K562 (cell line): ENCODE results near the gene PTRHD1. TPM values are rescaled to one million over a fixed set of nuclear protein-coding genes. Genes with fewer than 3 reads are reported as not detected.

Experiments
- BCL6 ChIP-seq: fragments of 250-450 bp; sonication (Bioruptor Pico); IDR thresholded peaks from 2 replicates; pipeline ENCODE4 v1.4.0; 2020
- BRCA1 ChIP-seq, 2 experiments: fragments of 450-650 bp in 1 of 2; sonication (generic) in 1 of 2; formaldehyde crosslinking in 1 of 2; IDR thresholded peaks; 2 replicates each; pipeline versions ENCODE4 v1.5.0 to v1.6.1; 2017 to 2020; ENCODE audit warnings: mild to moderate bottlenecking in 1 of 2, missing genetic modification reagents in 1 of 2
- FOXK1 ChIP-seq: sonication (generic); formaldehyde crosslinking; IDR thresholded peaks from 2 replicates; pipeline ENCODE4 v1.8.0; 2022; ENCODE audit warnings: missing genetic modification reagents, mild to moderate bottlenecking, borderline replicate concordance
- HMG20B ChIP-seq: fragments of 250-450 bp; sonication (Bioruptor Pico); IDR thresholded peaks from 2 replicates; pipeline ENCODE4 v1.5.0; 2021; ENCODE audit warnings: mild to moderate bottlenecking
- NEUROD1 ChIP-seq: fragments of 150-350 bp; IDR thresholded peaks from 2 replicates; pipeline ENCODE4 v1.6.1; 2014; ENCODE audit warnings: borderline replicate concordance, low read length, low read depth; ENCODE audit not compliant: partially characterized antibody
- NFXL1 ChIP-seq: fragments of 450-650 bp; formaldehyde crosslinking; IDR thresholded peaks from 2 replicates; pipeline ENCODE4 v1.4.0; 2021; ENCODE audit warnings: mild to moderate bottlenecking
- NR1H2 ChIP-seq: sonication (generic); formaldehyde crosslinking; IDR thresholded peaks from 2 replicates; pipeline ENCODE4 v1.4.0; 2020; ENCODE audit warnings: mild to moderate bottlenecking, missing genetic modification reagents
- SPI1 ChIP-seq: IDR thresholded peaks from 2 replicates; pipeline ENCODE4 v1.6.1; 2011; ENCODE audit warnings: low read depth, low read length, control low read depth, borderline replicate concordance
- ZNF766 ChIP-seq: fragments of 200-800 bp; sonication (Bioruptor generic); conservative IDR thresholded peaks from 2 replicates; pipeline ENCODE4 v1.6.1; 2016; ENCODE audit warnings: missing genetic modification characterization, missing compliant biosample characterization
- polyA plus RNA-seq, 8 experiments: library from polyadenylated mRNA; depleted of rRNA in 4 of 8; stranded (reverse) in 5 of 8; unstranded in 3 of 8; fragments of >200 nt; fragmentation: Nextera tagmentation in 2 of 8; fragmentation: Illumina TruSeq in 1 of 8; extraction: Ambion mirVana in 2 of 8; extraction: Trizol in 1 of 8; gene quantifications; 2 replicates each; pipeline versions ENCODE4 v1.2.1 to v1.2.3, GENCODE V29; 2011 to 2014; ENCODE audit warnings: inconsistent platforms in 1 of 8, missing spikeins in 1 of 8
- total RNA-seq, 7 experiments: library from RNA; depleted of rRNA in 6 of 7; stranded (reverse); fragments of >200 nt in 6 of 7; fragmentation: Illumina TruSeq in 2 of 7; extraction: Trizol in 2 of 7; gene quantifications; 2 replicates each; pipeline versions ENCODE4 v1.2.1 to v1.2.3, GENCODE V29; 2011 to 2021; ENCODE audit warnings: low replicate concordance in 1 of 7
- TF ChIP-seq, protein P1 (sequence below): fragments of 450-650 bp; conservative IDR thresholded peaks from 2 replicates; pipeline ENCODE4 v1.6.1; 2016; ENCODE audit warnings: missing genetic modification characterization, low read depth, mild to moderate bottlenecking, control low read depth, missing compliant biosample characterization
- TF ChIP-seq, protein P2 (sequence below): fragments of 450-650 bp; formaldehyde crosslinking; conservative IDR thresholded peaks from 2 replicates; pipeline ENCODE4 v1.4.0; 2022; ENCODE audit warnings: mild to moderate bottlenecking, missing genetic modification characterization

Gene PTRHD1
- total and polyA plus RNA-seq, 9 of the 15 experiments (the other 6 are each of a cell fraction or from before 2014, with no cell fraction given) = 15.8 to 83.2 (median 46.6) TPM

DNA sequence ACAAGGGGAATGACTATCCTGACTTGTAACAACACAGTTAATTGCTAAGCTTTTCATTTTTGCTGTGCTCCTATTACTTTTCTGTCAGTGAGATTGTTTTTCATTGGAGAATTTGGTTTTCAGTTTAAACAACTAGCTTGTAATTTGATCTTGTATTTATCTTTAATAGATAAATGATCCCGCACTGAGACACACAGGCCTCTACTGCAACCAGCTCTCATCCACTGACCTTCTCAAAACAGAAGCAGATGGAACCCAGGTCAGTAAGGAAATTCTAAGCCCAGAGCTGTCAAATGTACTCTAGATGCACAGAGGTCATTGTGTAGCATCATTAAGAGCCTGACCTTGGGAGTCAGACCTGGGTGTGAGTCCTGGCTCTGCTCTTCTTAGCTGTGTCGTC lies 30.7 kb downstream of the PTRHD1 start (continued):
- no peak for TF ChIP-seq FOXK1 (CRISPR knock-in tag)
- TF ChIP-seq BRCA1 (IDR thresholded peaks at IDR 0.05) = no peak
- no peak for TF ChIP-seq BRCA1 (CRISPR knock-in tag; IDR thresholded peaks at IDR 0.05)
- TF ChIP-seq, protein P1, sequence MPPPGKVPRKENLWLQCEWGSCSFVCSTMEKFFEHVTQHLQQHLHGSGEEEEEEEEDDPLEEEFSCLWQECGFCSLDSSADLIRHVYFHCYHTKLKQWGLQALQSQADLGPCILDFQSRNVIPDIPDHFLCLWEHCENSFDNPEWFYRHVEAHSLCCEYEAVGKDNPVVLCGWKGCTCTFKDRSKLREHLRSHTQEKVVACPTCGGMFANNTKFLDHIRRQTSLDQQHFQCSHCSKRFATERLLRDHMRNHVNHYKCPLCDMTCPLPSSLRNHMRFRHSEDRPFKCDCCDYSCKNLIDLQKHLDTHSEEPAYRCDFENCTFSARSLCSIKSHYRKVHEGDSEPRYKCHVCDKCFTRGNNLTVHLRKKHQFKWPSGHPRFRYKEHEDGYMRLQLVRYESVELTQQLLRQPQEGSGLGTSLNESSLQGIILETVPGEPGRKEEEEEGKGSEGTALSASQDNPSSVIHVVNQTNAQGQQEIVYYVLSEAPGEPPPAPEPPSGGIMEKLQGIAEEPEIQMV (tag) = no peak
- no peak for TF ChIP-seq NEUROD1
- no peak for TF ChIP-seq HMG20B (CRISPR knock-in tag)
- no peak for TF ChIP-seq NFXL1 (CRISPR knock-in tag)
- TF ChIP-seq SPI1 = no peak
- TF ChIP-seq, protein P2, sequence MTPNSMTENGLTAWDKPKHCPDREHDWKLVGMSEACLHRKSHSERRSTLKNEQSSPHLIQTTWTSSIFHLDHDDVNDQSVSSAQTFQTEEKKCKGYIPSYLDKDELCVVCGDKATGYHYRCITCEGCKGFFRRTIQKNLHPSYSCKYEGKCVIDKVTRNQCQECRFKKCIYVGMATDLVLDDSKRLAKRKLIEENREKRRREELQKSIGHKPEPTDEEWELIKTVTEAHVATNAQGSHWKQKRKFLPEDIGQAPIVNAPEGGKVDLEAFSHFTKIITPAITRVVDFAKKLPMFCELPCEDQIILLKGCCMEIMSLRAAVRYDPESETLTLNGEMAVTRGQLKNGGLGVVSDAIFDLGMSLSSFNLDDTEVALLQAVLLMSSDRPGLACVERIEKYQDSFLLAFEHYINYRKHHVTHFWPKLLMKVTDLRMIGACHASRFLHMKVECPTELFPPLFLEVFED = no peak
- TF ChIP-seq BCL6 = no peak
- TF ChIP-seq NR1H2 (CRISPR knock-in tag) = no peak
- no peak for TF ChIP-seq ZNF766 (CRISPR knock-in tag)
